SK-N-SH (cell line): ENCODE results near the gene SBF2. TPM values are rescaled to one million over a fixed set of nuclear protein-coding genes. Genes with fewer than 3 reads are reported as not detected.

Experiments used
- CTCF ChIA-PET: fragments of 300-600, 350-600 bp; formaldehyde crosslinking; extraction: SDS; loops from one replicate; lab custom pipeline; 2021; lab: Yijun Ruan, JAX
- POLR2A ChIA-PET: fragments of 350-600 bp; sonication (Branson Sonifier 250); formaldehyde crosslinking; extraction: SDS; loops from one replicate; lab custom pipeline; 2020; ENCODE audit warnings: antibody characterized with exemption, inconsistent platforms; lab: Yijun Ruan, JAX
- DNase-seq: peaks from one replicate; pipeline ENCODE4 v3.0.0; 2012
- H2AFZ ChIP-seq: fragments of 200-600 bp; sonication (generic); 2 replicates; pipeline ENCODE4 v1.8.1; 2016; ENCODE audit warnings: antibody characterized with exemption, mild to moderate bottlenecking, low read depth
- H3F3A ChIP-seq: fragments of 200-600 bp; sonication (generic); replicated peaks from 2 replicates; pipeline ENCODE3; 2016; ENCODE audit warnings: antibody characterized with exemption, mild to moderate bottlenecking; ENCODE audit not compliant: insufficient read depth
- H3K27ac ChIP-seq, 2 experiments: fragments of 200-500 bp in 1 of 2; fragments of 200-600 bp in 1 of 2; sonication (Bioruptor generic) in 1 of 2; sonication (generic), shearing (Covaris generic) in 1 of 2; 2 replicates each; pipeline versions ENCODE4 v1.5.1 to v1.6.1; 2014 to 2016; ENCODE audit warnings: low read depth in 2 of 2, inconsistent platforms in 1 of 2, low read length in 1 of 2, mild to moderate bottlenecking in 1 of 2, mixed read lengths in 1 of 2
- H3K27me3 ChIP-seq: fragments of 200-600 bp; sonication (generic), shearing (Covaris generic); 2 replicates; pipeline ENCODE4 v1.6.1; 2016; ENCODE audit warnings: mixed run types; ENCODE audit not compliant: insufficient read depth
- H3K36me3 ChIP-seq, 2 experiments: fragments of 200-500 bp in 1 of 2; fragments of 200-600 bp in 1 of 2; sonication (Bioruptor generic) in 1 of 2; sonication (generic) in 1 of 2; replicated peaks in 1 of 2; 2 replicates each; pipeline versions ENCODE3 to v1.5.1; 2014 to 2016; ENCODE audit warnings: low read length in 1 of 2, mild to moderate bottlenecking in 1 of 2; ENCODE audit not compliant: insufficient read depth in 2 of 2, control insufficient read depth in 1 of 2
- H3K4me1 ChIP-seq, 2 experiments: fragments of 200-500 bp in 1 of 2; fragments of 200-600 bp in 1 of 2; sonication (Bioruptor generic) in 1 of 2; sonication (generic), shearing (Covaris generic) in 1 of 2; 2 replicates each; pipeline versions ENCODE4 v1.5.1 to v1.6.1; 2014 to 2016; ENCODE audit warnings: low read depth in 1 of 2, low read length in 1 of 2, mixed run types in 1 of 2; ENCODE audit not compliant: insufficient read depth in 2 of 2, control insufficient read depth in 1 of 2
- H3K4me2 ChIP-seq: fragments of 200-600 bp; sonication (generic), shearing (Covaris generic); 2 replicates; pipeline ENCODE4 v1.6.1; 2017; ENCODE audit warnings: mixed run types
- H3K4me3 ChIP-seq, 2 experiments: fragments of 200-500 bp in 1 of 2; fragments of 200-600 bp in 1 of 2; sonication (Bioruptor generic) in 1 of 2; sonication (generic), shearing (Covaris generic) in 1 of 2; 2 replicates each; pipeline versions ENCODE4 v1.5.1 to v1.8.1; 2014 to 2016; ENCODE audit warnings: low read depth in 2 of 2, inconsistent platforms in 1 of 2, low read length in 1 of 2, mild to moderate bottlenecking in 1 of 2, mixed read lengths in 1 of 2, moderate library complexity in 1 of 2
- H3K79me2 ChIP-seq: fragments of 200-600 bp; sonication (generic); 2 replicates; pipeline ENCODE4 v1.8.1; 2017; ENCODE audit warnings: mild to moderate bottlenecking; ENCODE audit not compliant: insufficient read depth
- H3K9ac ChIP-seq: fragments of 200-600 bp; sonication (generic); 2 replicates; pipeline ENCODE4 v1.6.1; 2017; ENCODE audit warnings: mixed run types
- H3K9me2 ChIP-seq: fragments of 200-600 bp; sonication (generic); 2 replicates; pipeline ENCODE4 v1.6.1; 2017; ENCODE audit warnings: mixed run types
- H3K9me3 ChIP-seq: fragments of 200-600 bp; sonication (generic); 2 replicates; pipeline ENCODE4 v1.6.1; 2017; ENCODE audit warnings: mixed run types, mild to moderate bottlenecking, moderate library complexity
- H4K20me1 ChIP-seq: fragments of 200-600 bp; sonication (generic); 2 replicates; pipeline ENCODE4 v1.6.1; 2017; ENCODE audit warnings: mild to moderate bottlenecking, mixed run types; ENCODE audit not compliant: insufficient read depth
- CHD2 ChIP-seq: fragments of 150-350 bp; IDR thresholded peaks from 2 replicates; pipeline ENCODE4 v1.6.1; 2018; ENCODE audit warnings: low read length; ENCODE audit not compliant: partially characterized antibody
- ELF1 ChIP-seq: IDR thresholded peaks from 2 replicates; pipeline ENCODE4 v1.4.0; 2012
- FOSL2 ChIP-seq: IDR thresholded peaks from 2 replicates; pipeline ENCODE4 v1.4.0; 2012; ENCODE audit warnings: low read depth, mild to moderate bottlenecking, moderate library complexity, borderline replicate concordance
- MAX ChIP-seq: IDR thresholded peaks from 2 replicates; pipeline ENCODE4 v1.4.0; 2012; ENCODE audit warnings: low read depth
- MXI1 ChIP-seq: IDR thresholded peaks from 2 replicates; pipeline ENCODE4 v1.6.1; 2012; ENCODE audit warnings: mild to moderate bottlenecking, low read depth, low read length, improper control_type of control experiment
- NRF1 ChIP-seq: IDR thresholded peaks from 2 replicates; pipeline ENCODE4 v1.6.1; 2012; ENCODE audit warnings: low read depth, mild to moderate bottlenecking, low read length
- RCOR1 ChIP-seq: fragments of 150-350 bp; IDR thresholded peaks from 2 replicates; pipeline ENCODE4 v1.6.1; 2017; ENCODE audit warnings: antibody characterized with exemption, low read length
- RFX5 ChIP-seq: IDR thresholded peaks from 2 replicates; pipeline ENCODE4 v1.6.1; 2012; ENCODE audit warnings: mild to moderate bottlenecking, improper control_type of control experiment, low read length
- ZBTB33 ChIP-seq: IDR thresholded peaks from 2 replicates; pipeline ENCODE4 v1.4.0; 2012; ENCODE audit warnings: low read depth, borderline replicate concordance
- WGBS: methylation state at CpG from one replicate; pipeline ENCODE4 v1.1.6; 2017; ENCODE audit warnings: low lambda C conversion rate; 5-methylcytosine and 5-hydroxymethylcytosine counted together
- polyA plus RNA-seq, 3 experiments: library from polyadenylated mRNA; depleted of rRNA; stranded (reverse); fragments of >200 nt; gene quantifications; 2 replicates each; pipeline ENCODE4 v1.2.3, GENCODE V29; 2012

SBF2 gene
- polyA plus RNA-seq, 1 of the 3 experiments (the other 2 are of a cell fraction): 23.0 TPM

- DNase-seq: no peak
- no peaks in the 10 kb centered on the region for H4K20me1 ChIP-seq
- no peaks in the 10 kb centered on the region for H3F3A ChIP-seq
- peaks cover 0 to 17% of the 10 kb centered on the region in 2 experiments for H3K36me3 ChIP-seq
- peaks cover 9% of the 10 kb centered on the region; the same call in 1 of the 2 replicates for H3K79me2 ChIP-seq
- POLR2A ChIA-PET: no interaction called here
- H3K9me2 ChIP-seq: no peaks in the 10 kb centered on the region
- H2AFZ ChIP-seq: no peak overlapping the region
- WGBS: 85% methylated on average over 3 of the region's 3 CpGs
- H3K4me3 ChIP-seq: no peak overlapping the region
- no peak for TF ChIP-seq FOSL2
- no peaks in the 10 kb centered on the region for H3K27me3 ChIP-seq
- no peak overlapping the region for H3K4me2 ChIP-seq
- H3K4me1 ChIP-seq: peaks cover 0 to 4% of the 10 kb centered on the region in 2 experiments; a peak in 3 of 4 replicates
- H3K27ac ChIP-seq: no peak overlapping the region
- H3K9me3 ChIP-seq: 0 out of 2 replicates have a peak, but pooled peaks cover 6% of the 10 kb centered on the region
- CTCF ChIA-PET: no interaction called here
- H3K9ac ChIP-seq: no peak overlapping the region
These were observed 179.2 kb downstream of the SBF2 start for GRCh38 chr11:10114593-10115404.

GRCh38 chr11:10113852-10114251 lies 180.2 kb downstream of the SBF2 start:
- no peaks in the 10 kb centered on the region for H3K27me3 ChIP-seq
- H2AFZ ChIP-seq: no peak overlapping the region
- H3K4me2 ChIP-seq: no peak overlapping the region
- DNase-seq: no peak
- H3K36me3 ChIP-seq: peaks cover 0 to 17% of the 10 kb centered on the region in 2 experiments
- TF ChIP-seq MXI1 (no peak), RFX5 (no peak), MAX (no peak), ELF1 (no peak), ZBTB33 (no peak), CHD2 (no peak), RCOR1 (no peak), NRF1 (no peak)
- TF ChIP-seq, all 33 proteins: peak for 0
- Histone ChIP-seq H3K4me1 (peaks cover 0 to 11% of the 10 kb centered on the region in 2 experiments; a peak in 3 of 4 replicates), H3K27ac (no peak overlapping the region), H3F3A (no peaks in the 10 kb centered on the region), H3K9me2 (no peaks in the 10 kb centered on the region), H3K9ac (no peak overlapping the region), H3K9me3 (0 out of 2 replicates have a peak, but pooled peaks cover 6% of the 10 kb centered on the region), H4K20me1 (no peaks in the 10 kb centered on the region), H3K4me3 (no peak overlapping the region), H3K79me2 (peaks cover 4% of the 10 kb centered on the region; the same call in 1 of the 2 replicates)
- POLR2A ChIA-PET: no interaction called here
- CTCF ChIA-PET: no interaction called here
